Left lung (tissue), 10 donors: Measurements from ENCODE around the gene RREB1. TPM values are rescaled to one million over a fixed set of nuclear protein-coding genes. Genes with fewer than 3 reads are reported as not detected.

Experiments
- ATAC-seq: fragments of 200-7000 bp; cut with Tn5 transposase; one replicate; pipeline ENCODE4 v1.9.1; 2020; ENCODE audit warnings: moderate library complexity
- DNase-seq, 4 donors: peaks; one replicate each; pipeline ENCODE4 v3.0.0-alpha.2; 2013 to 2020
- H3K27ac ChIP-seq, 2 donors: fragments of 200-600 bp; sonication (generic) in 1 of 2; one replicate each; pipeline versions ENCODE4 v1.5.0 to v1.8.0; 2020 to 2021
- H3K27me3 ChIP-seq, 2 donors: fragments of 200-600 bp; sonication (generic) in 1 of 2; one replicate each; pipeline versions ENCODE4 v1.5.0 to v1.8.0; 2020 to 2021
- H3K36me3 ChIP-seq, 2 donors: fragments of 200-600 bp; sonication (generic) in 1 of 2; one replicate each; pipeline versions ENCODE4 v1.5.0 to v1.8.0; 2020 to 2021
- H3K4me1 ChIP-seq, 2 donors: fragments of 200-600 bp; one replicate each; pipeline ENCODE4 v1.8.0; 2021
- H3K4me3 ChIP-seq, 2 donors: fragments of 200-600 bp; sonication (generic) in 1 of 2; one replicate each; pipeline versions ENCODE4 v1.5.0 to v1.8.0; 2020 to 2021; ENCODE audit warnings: mild to moderate bottlenecking in 1 of 2
- H3K9me3 ChIP-seq, 2 donors: fragments of 200-600 bp; sonication (generic) in 1 of 2; one replicate each; pipeline versions ENCODE4 v1.5.0 to v1.8.0; 2020 to 2021
- intact Hi-C, 2 donors: fragments of 100-400 bp; cut with DNase I; formaldehyde crosslinking; loops; one replicate each; pipeline versions ENCODE4 v1.11.2 to v1.14.2; 2022
- polyA plus RNA-seq, 6 donors: library from polyadenylated mRNA; unstranded; fragments of 120-200 nt; gene quantifications; one replicate each; pipeline ENCODE4 v1.2.1, GENCODE V29; 2013; ENCODE audit not compliant: insufficient read length in 6 of 6
- total RNA-seq, 2 donors: library from RNA; stranded (reverse); fragmentation: NEBNext Ultra II Directional; extraction: Animal tissue kit (Norgen Biotek cat#: 25700); gene quantifications; one replicate each; pipeline ENCODE4 v1.2.1, GENCODE V29; 2021
- TF ChIP-seq, protein P1 (sequence below), 2 donors: fragments of 200-600 bp; sonication (generic) in 1 of 2; IDR thresholded peaks; one replicate each; pipeline versions ENCODE4 v1.5.0 to v1.8.0; 2021; ENCODE audit warnings: antibody characterized with exemption in 2 of 2
- donor health status: DM: no; HTN: yes; CAD: no.
- donor health status: DM: no; HTN: no; CAD: no.

RREB1 gene
- total and polyA plus RNA-seq, 8 donors: 24.1 to 54.0 (median 27.6) TPM

DNA sequence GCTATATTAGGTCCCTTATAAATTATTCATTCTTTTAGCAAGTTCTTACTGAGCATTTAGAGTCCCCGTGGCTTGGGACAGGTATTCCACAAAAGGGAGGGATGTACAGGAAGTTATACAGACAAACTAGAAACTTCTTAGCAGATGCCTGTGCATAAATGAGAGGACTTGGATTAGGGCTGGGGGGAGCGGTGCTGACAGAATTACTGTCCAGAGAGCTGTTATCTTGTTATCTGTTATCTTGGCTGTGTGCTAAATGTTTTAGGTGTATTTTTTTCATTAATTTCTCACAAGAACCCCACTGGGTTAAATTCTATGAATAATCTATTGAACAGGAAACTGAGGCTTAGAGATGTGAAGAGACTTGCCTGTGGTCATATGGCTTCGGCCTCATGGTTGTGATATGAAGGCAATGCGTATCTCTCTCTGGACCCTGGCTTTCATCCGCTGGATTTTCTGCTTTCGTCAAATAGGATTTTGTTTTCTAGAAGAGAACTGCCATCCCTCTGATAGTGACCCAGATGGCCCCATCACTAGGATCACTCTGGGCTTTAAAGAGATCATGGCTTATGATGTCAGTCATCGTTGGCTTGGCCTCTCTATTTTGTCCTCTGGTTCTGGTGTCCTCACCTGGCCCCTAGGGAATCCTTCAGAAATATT lies 32.3 kb upstream of the RREB1 start:
- TF ChIP-seq, protein P1, sequence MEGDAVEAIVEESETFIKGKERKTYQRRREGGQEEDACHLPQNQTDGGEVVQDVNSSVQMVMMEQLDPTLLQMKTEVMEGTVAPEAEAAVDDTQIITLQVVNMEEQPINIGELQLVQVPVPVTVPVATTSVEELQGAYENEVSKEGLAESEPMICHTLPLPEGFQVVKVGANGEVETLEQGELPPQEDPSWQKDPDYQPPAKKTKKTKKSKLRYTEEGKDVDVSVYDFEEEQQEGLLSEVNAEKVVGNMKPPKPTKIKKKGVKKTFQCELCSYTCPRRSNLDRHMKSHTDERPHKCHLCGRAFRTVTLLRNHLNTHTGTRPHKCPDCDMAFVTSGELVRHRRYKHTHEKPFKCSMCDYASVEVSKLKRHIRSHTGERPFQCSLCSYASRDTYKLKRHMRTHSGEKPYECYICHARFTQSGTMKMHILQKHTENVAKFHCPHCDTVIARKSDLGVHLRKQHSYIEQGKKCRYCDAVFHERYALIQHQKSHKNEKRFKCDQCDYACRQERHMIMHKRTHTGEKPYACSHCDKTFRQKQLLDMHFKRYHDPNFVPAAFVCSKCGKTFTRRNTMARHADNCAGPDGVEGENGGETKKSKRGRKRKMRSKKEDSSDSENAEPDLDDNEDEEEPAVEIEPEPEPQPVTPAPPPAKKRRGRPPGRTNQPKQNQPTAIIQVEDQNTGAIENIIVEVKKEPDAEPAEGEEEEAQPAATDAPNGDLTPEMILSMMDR (IDR thresholded peaks at IDR 0.05): no peak
- no peak for DNase-seq
- H3K4me1 ChIP-seq: no peaks in the 10 kb centered on the region
- intact Hi-C loops: no loop called here
- no peak overlapping the region for H3K4me3 ChIP-seq
- no peak overlapping the region for H3K27ac ChIP-seq
- ATAC-seq: no peak
- no peaks in the 10 kb centered on the region for H3K27me3 ChIP-seq
- H3K36me3 ChIP-seq: no peaks in the 10 kb centered on the region
- H3K9me3 ChIP-seq: no peaks in the 10 kb centered on the region

DNA sequence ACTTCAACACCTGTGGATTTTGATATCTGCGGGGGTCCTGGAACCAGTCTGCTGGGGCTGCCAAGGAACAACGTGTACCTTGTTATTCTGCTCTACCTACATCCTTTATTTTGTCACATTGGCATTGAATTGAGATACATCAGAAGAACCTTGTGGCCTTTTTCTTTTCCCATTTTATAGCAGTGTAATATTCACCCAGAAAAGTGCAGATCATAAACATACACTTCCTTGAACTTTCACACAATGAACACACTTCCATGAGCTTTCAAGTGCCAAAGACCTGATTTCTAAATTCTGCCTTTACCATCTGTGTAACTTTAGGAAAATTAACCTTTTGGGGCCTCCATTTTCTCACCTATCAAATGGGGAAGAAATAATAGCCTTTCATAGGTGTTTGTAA lies 29.9 kb upstream of the RREB1 start:
- ATAC-seq: no peak
- intact Hi-C loops: no loop called here
- H3K36me3 ChIP-seq: no peaks in the 10 kb centered on the region
- no peak overlapping the region for H3K4me3 ChIP-seq
- TF ChIP-seq, protein P1 (IDR thresholded peaks at IDR 0.05): no peak
- DNase-seq: no peak
- no peak overlapping the region for H3K27ac ChIP-seq
- no peaks in the 10 kb centered on the region for H3K4me1 ChIP-seq
- no peaks in the 10 kb centered on the region for H3K9me3 ChIP-seq
- H3K27me3 ChIP-seq: no peaks in the 10 kb centered on the region

DNA sequence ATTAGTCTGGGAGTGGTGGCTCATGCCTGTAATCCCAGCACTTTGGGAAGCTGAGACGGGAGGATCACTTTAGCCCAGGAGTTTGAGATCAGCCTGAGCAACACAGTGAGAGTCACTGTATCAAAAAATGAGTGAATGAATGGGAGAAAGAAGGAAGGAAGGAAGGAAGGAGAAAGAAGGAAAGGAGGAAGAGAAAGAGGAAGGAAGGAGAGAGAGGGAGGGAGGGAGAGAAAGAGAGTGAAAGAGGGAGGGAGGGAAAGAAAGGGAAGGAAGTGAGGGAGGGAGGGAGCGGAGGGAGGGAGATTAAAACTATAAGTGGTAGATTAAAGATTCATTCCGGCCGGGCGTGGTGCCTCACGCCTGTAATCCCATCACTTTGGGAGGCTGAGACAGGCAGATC lies 28.9 kb upstream of the RREB1 start:
- TF ChIP-seq, protein P1 (IDR thresholded peaks at IDR 0.05): no peak
- intact Hi-C loops: no loop called here

DNA sequence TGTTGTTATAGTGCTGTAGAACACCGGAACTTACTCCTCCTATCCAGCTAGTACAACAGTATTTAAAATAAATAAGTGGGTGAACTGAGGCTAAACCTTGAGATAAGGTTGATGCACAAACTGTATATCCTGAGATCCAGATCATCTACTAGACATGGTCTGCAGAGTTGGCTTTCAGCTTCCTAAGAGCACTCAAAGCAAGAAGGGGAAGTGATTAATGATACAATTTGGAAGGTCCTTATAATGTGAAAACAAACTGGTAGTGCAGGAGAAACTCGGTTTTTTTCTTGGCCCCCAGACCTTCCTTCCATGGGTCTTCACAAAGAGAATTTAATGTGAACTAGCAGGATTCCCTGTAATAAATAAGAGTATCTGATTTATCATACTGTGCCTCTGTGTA lies 27.4 kb upstream of the RREB1 start:
- H3K4me1 ChIP-seq: no peaks in the 10 kb centered on the region
- TF ChIP-seq, protein P1 (IDR thresholded peaks at IDR 0.05): no peak
- DNase-seq: no peak
- no peaks in the 10 kb centered on the region for H3K9me3 ChIP-seq
- ATAC-seq: no peak
- H3K27ac ChIP-seq: no peak overlapping the region
- no peak overlapping the region for H3K4me3 ChIP-seq
- H3K27me3 ChIP-seq: no peaks in the 10 kb centered on the region
- intact Hi-C loops: no loop called here
- H3K36me3 ChIP-seq: no peaks in the 10 kb centered on the region

More for the DNA sequence above, 28.9 kb upstream of the RREB1 start:
- Histone ChIP-seq H3K27ac (no peak overlapping the region), H3K9me3 (no peaks in the 10 kb centered on the region), H3K4me1 (no peaks in the 10 kb centered on the region), H3K27me3 (no peaks in the 10 kb centered on the region), H3K36me3 (no peaks in the 10 kb centered on the region), H3K4me3 (no peak overlapping the region)
- DNase-seq (no peak), ATAC-seq (no peak)

DNA sequence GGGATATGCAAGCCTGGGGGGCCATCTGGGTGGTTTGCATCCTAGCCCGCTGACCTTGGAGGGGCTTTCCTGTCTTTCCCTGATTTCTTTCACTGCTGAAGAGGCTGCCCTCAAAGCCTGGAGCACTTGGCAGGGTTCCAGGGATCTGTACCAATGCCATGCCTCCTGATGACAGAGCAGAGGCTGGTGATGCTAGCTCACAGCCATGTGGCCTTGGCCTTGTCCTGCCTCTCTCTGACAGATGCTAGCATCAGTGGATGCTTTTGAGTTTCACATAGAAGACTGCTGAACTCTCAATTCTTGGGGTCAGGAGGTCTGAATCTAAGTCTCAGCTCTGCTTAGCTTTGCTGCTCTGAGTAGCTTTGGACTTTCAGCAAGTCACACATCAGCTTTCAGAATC lies 21.9 kb upstream of the RREB1 start:
- intact Hi-C loops: no loop called here
- Histone ChIP-seq H3K4me3 (no peak overlapping the region), H3K27ac (peak overlapping the region in 1 of 2 donors; percentile 73), H3K4me1 (peaks cover 0 to 17% of the 10 kb centered on the region in 2 donors), H3K27me3 (no peaks in the 10 kb centered on the region), H3K36me3 (no peaks in the 10 kb centered on the region), H3K9me3 (no peaks in the 10 kb centered on the region)
- TF ChIP-seq, protein P1 (IDR thresholded peaks at IDR 0.05): no peak
- no peak for DNase-seq
- ATAC-seq: peak; percentile 27
